Measurements from ENCODE around the gene DGKI.
A peak's percentile ranks its signal among the peaks of the same experiment; 100 is the strongest.

DGKI gene

DNA sequence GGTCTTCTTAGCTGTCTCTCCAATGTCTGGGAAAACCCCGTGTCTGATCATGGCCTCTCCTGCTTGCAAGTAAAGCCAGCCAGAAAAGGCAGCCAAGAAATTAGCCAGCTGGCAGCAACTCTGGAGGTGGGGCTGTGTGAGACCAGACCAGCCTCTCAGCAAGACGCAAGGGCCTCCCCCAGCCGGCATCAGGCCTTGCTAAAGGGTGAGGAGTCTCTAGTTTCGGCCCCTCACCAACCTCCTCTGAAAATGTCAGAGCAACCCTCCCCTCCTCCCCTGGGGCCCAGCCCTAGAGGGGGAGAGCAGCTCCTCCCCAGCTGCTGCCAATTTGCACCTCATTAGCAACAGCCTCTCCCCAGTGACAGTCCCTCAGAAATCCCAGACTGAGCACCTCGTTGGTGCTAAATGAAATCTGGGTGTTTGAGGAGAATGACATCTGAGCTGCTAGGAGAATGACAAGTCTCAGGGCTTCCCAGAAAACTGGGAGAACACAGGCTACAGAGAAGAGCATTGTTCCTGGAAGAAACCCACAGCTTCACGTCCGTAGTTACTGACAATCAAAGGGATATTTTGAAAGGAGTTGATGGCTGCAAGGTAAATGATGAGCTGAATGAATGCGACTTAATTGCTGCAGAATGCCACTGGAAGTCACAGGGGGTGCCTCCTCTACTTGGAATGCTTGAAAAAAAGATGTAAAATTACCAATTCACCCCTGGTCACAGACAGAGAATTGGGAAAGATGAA is 25.9 kb downstream of the DGKI start:
- peak; percentile 48 for DNase-seq (ENCODE audit: low spot score)
- TF ChIP-seq, protein P1, sequence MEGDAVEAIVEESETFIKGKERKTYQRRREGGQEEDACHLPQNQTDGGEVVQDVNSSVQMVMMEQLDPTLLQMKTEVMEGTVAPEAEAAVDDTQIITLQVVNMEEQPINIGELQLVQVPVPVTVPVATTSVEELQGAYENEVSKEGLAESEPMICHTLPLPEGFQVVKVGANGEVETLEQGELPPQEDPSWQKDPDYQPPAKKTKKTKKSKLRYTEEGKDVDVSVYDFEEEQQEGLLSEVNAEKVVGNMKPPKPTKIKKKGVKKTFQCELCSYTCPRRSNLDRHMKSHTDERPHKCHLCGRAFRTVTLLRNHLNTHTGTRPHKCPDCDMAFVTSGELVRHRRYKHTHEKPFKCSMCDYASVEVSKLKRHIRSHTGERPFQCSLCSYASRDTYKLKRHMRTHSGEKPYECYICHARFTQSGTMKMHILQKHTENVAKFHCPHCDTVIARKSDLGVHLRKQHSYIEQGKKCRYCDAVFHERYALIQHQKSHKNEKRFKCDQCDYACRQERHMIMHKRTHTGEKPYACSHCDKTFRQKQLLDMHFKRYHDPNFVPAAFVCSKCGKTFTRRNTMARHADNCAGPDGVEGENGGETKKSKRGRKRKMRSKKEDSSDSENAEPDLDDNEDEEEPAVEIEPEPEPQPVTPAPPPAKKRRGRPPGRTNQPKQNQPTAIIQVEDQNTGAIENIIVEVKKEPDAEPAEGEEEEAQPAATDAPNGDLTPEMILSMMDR (IDR thresholded peaks at IDR 0.05; ENCODE audit: borderline replicate concordance, control extremely low read depth, extremely low read depth, insufficient read depth, missing control alignments): no peak

DNA sequence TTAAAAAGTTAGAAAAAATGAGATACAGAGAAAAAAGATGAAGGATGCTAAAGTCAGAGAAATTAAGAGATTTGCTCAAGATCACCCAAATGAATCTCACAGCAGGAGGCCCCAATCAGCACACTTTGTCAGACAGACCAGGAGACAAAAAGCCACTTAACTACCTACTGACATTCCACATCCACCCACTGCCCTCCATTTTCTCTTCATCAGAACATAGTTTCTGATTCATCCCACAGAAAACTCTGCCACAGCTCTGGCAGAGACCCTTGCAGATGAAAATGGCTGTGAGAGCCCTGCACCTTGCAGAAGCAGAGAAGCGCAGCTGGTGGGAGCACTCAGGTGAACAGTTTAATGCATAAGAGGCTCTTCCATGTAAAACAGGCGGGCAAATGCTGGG is 26.6 kb downstream of the DGKI start:
- in situ Hi-C loops (cut with MboI; ENCODE audit: low sequenced_read_pairs, unreplicated experiment): no loop called here
- no peak for DNase-seq (ENCODE audit: low spot score)
- TF ChIP-seq, protein P1 (IDR thresholded peaks at IDR 0.05; ENCODE audit: borderline replicate concordance, control extremely low read depth, extremely low read depth, insufficient read depth, missing control alignments): no peak

More for the DNA sequence above, 25.9 kb downstream of the DGKI start:
- in situ Hi-C loops (cut with MboI; ENCODE audit: low sequenced_read_pairs, unreplicated experiment): no loop called here

DNA sequence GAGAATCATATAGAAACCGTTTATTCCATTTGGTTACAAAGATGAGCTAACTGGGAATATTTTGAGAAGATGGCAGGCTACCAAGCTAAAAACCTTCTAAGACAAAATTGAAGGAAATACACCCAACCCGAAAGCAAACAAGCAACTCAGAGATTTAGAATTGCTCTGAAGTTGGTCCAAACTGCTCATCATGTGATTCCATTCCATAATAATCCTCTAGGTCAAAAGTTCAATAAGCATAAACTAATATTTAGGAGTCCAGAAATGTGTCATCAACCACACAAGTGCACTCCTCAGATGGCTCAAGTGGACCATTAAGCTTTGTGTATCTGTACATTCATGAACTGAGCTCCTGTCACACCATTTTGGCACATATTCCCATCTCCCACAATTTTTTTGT is 28.7 kb downstream of the DGKI start:
- in situ Hi-C loops (cut with MboI; ENCODE audit: low sequenced_read_pairs, unreplicated experiment): no loop called here
- no peak for DNase-seq (ENCODE audit: low spot score)
- TF ChIP-seq, protein P1 (IDR thresholded peaks at IDR 0.05; ENCODE audit: borderline replicate concordance, control extremely low read depth, extremely low read depth, insufficient read depth, missing control alignments): no peak

DNA sequence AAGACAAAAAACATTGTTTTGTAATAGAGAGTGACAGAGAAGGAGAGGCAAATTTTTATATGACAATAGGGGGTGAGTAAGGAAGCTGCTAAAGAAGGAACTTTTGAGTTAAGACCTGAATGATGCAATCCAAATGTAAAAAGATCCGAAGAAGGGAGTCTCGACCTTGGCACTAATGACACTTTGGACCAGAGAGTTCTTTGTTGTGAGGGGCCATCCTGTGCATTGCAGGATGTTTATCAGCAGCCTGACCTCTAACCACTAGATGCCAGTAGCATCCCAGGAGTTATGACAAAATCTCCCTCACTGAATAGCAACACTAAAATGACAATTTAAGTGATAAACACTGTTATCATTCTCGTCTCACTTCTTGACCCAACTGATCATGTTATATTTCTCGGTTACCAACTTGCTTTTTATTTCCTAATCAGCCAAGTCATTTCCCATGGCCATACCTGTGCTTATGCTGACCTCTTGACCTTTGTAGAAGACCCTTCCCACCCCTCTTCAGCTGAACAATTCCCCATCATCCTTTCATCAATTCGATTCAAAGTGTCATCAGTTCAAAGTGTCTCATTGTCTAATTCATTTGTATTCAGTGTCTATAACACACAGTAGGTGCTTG is 30.0 kb downstream of the DGKI start:
- in situ Hi-C loops (cut with MboI; ENCODE audit: low sequenced_read_pairs, unreplicated experiment): no loop called here
- DNase-seq (ENCODE audit: low spot score): no peak
- TF ChIP-seq, protein P1 (IDR thresholded peaks at IDR 0.05; ENCODE audit: borderline replicate concordance, control extremely low read depth, extremely low read depth, insufficient read depth, missing control alignments): peak; percentile 40

DNA sequence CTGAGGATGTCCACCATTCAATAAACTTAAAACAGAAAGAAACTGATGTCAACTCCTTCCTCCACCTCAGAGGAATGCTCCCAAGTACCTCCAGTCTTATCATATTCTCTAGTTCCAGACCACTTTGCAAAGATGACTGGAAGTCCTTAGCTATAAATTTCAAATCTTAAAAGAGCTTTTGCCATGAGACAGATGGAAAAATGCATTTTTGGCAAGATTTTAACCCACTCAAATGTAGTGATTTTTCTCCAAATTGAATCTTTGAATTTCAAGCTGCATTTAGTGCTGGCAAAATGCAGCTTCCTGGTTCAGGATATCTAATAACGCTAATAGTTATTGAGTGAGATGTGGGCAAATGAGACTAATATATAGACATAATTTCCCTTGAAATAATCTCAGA is 33.2 kb downstream of the DGKI start:
- TF ChIP-seq, protein P1 (IDR thresholded peaks at IDR 0.05; ENCODE audit: borderline replicate concordance, control extremely low read depth, extremely low read depth, insufficient read depth, missing control alignments): no peak
- no peak for DNase-seq (ENCODE audit: low spot score)
- in situ Hi-C loops (cut with MboI; ENCODE audit: low sequenced_read_pairs, unreplicated experiment): no loop called here

DNA sequence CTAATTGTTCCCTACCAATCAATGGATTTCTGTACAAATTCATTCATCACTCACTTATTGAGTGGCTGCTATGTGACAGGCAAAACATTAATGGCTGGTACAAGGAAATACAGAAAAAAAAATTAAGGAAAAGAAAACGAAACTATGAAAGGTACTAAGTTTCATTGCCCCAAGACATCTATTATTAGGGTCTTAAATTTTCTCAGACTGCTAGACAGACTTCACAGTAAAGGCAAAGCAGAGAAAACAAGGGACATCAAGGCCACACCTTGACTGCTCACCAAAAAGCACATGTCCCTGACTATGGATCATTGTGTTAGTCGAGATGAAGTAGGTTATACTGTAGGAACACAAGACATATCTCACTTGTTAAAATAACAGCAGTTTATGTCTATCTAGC is 36.5 kb downstream of the DGKI start:
- TF ChIP-seq, protein P1 (IDR thresholded peaks at IDR 0.05; ENCODE audit: borderline replicate concordance, control extremely low read depth, extremely low read depth, insufficient read depth, missing control alignments): no peak
- in situ Hi-C loops (cut with MboI; ENCODE audit: low sequenced_read_pairs, unreplicated experiment): no loop called here
- DNase-seq (ENCODE audit: low spot score): no peak

Measured in GM13976 (cell line).